Testis (tissue), 3 donors: ENCODE results near the gene ERC2. TPM values are rescaled to one million over a fixed set of nuclear protein-coding genes. Genes with fewer than 3 reads are reported as not detected.

ENCODE experiments used
- DNase-seq: peaks from one replicate; pipeline ENCODE4 v3.0.0-alpha.2; 2019
- H3K27ac ChIP-seq, 2 donors: fragments of 200-600 bp; sonication (generic); one replicate each; pipeline ENCODE4 v1.5.1; 2019
- H3K27me3 ChIP-seq: fragments of 200-600 bp; sonication (generic); one replicate; pipeline ENCODE4 v1.5.1; 2019
- H3K36me3 ChIP-seq: fragments of 200-600 bp; sonication (generic); one replicate; pipeline ENCODE4 v1.5.1; 2017; ENCODE audit warnings: low read depth; ENCODE audit errors: missing control alignments
- H3K4me1 ChIP-seq: fragments of 200-600 bp; sonication (generic); one replicate; pipeline ENCODE4 v1.5.1; 2019
- H3K4me3 ChIP-seq, 2 donors: fragments of 200-600 bp; sonication (generic); one replicate each; pipeline ENCODE4 v1.5.1; 2017 to 2019
- H3K9me3 ChIP-seq: fragments of 200-600 bp; sonication (generic); one replicate; pipeline ENCODE4 v1.5.1; 2017
- POLR2A ChIP-seq: fragments of 450-650 bp; IDR thresholded peaks from one replicate; pipeline ENCODE4 v1.6.1; 2017; ENCODE audit warnings: antibody characterized with exemption, mild to moderate bottlenecking, moderate library complexity
- WGBS, 2 donors: methylation state at CpG; one replicate each; pipeline ENCODE4 v1.1.5; 2018; 5-methylcytosine and 5-hydroxymethylcytosine counted together
- intact Hi-C: fragments of 100-400 bp; cut with DNase I; formaldehyde crosslinking; loops from one replicate; pipeline ENCODE4 v1.15.1; 2023; ENCODE audit warnings: low total_unique reads
- polyA plus RNA-seq: library from polyadenylated mRNA; stranded (reverse); fragments of 350-450 nt; fragmentation: Illumina TruSeq; extraction: RNeasy Lipid Tissue Mini Kit (QIAGEN cat#74804); gene quantifications from one replicate; pipeline ENCODE4 v1.2.3, GENCODE V29; 2014; ENCODE audit warnings: low read depth, low replicate concordance; ENCODE audit not compliant: insufficient read depth
- total RNA-seq, 2 donors: library from RNA; depleted of rRNA; stranded (reverse); fragments of >200 nt; gene quantifications; one replicate each; pipeline ENCODE4 v1.2.3, GENCODE V29; 2016
- TF ChIP-seq, protein P1 (sequence below), 3 experiments: fragments of 450-650 bp in 2 of 3; fragments of 200-600 bp in 1 of 3; sonication (generic) in 1 of 3; IDR thresholded peaks; one replicate each; pipeline ENCODE4 v1.5.1; 2016 to 2019; ENCODE audit warnings: antibody characterized with exemption in 3 of 3, mild to moderate bottlenecking in 2 of 3, moderate library complexity in 1 of 3

Gene ERC2
- total and polyA plus RNA-seq, 3 donors from 2014 or later = 1.9 to 6.1 (median 5.9) TPM

DNA sequence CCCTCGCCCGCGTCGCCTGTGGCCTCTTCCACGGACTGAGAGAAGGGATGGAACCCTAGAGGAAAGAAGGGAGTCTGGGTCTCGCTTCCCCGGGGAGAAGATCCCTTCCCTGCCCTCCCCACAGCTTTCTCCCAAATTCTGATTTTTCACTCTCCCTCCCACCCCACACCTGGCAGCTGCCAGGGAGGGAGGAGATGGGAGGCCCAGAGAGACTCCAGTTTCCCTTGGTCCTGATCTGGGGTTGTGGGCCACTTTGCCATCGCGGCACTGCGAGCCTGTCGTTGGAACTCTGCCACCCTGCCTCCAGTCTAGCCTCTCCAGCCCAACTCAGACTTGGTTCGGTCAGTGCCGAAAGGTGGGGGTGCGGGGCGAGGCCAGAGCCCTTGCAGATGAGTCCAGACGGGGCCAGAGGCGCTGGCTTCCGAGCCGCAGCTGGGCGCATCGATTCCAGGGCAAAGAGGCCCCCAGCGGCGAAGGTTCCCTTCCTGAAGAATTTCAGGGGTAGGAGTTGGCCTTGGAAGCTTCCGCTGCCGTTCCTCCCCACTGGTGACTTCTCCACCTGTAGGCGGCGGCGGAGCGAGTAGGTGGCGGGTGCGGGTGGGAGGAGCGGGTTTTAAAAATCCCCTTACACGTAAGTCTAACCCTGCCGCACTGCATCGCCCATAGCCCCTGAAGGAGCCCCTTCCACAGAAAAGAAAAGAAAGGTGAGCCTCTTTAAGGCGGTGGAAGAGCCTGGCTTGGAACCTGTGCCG, 986.3 kb downstream of the ERC2 start:
- peaks cover 18% of the 10 kb centered on the region for H3K4me1 ChIP-seq

GRCh38 chr3:55480911-55481743, 987.1 kb downstream of the ERC2 start:
- no peak overlapping the region for H3K27ac ChIP-seq
- no peaks in the 10 kb centered on the region for H3K27me3 ChIP-seq

More for the DNA sequence above, 986.3 kb downstream of the ERC2 start:
- WGBS, 2 donors = 3 to 8% methylated on average over 19 to 37 of the region's 37 CpGs
- no peak overlapping the region for H3K27ac ChIP-seq
- H3K4me3 ChIP-seq = peak overlapping the region; percentile 34 to 81
- DNase-seq = peak; percentile 27
- intact Hi-C loops = loop anchor here (10.0 kb wide), 1 partner anchor 563 kb away; no protein-coding TSS in a partner anchor
- H3K36me3 ChIP-seq = no peaks in the 10 kb centered on the region
- H3K27me3 ChIP-seq = no peaks in the 10 kb centered on the region
- H3K9me3 ChIP-seq = no peaks in the 10 kb centered on the region
- TF ChIP-seq POLR2A = no peak
- TF ChIP-seq, protein P1, sequence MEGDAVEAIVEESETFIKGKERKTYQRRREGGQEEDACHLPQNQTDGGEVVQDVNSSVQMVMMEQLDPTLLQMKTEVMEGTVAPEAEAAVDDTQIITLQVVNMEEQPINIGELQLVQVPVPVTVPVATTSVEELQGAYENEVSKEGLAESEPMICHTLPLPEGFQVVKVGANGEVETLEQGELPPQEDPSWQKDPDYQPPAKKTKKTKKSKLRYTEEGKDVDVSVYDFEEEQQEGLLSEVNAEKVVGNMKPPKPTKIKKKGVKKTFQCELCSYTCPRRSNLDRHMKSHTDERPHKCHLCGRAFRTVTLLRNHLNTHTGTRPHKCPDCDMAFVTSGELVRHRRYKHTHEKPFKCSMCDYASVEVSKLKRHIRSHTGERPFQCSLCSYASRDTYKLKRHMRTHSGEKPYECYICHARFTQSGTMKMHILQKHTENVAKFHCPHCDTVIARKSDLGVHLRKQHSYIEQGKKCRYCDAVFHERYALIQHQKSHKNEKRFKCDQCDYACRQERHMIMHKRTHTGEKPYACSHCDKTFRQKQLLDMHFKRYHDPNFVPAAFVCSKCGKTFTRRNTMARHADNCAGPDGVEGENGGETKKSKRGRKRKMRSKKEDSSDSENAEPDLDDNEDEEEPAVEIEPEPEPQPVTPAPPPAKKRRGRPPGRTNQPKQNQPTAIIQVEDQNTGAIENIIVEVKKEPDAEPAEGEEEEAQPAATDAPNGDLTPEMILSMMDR (IDR thresholded peaks at IDR 0.05) = no peak

DNA sequence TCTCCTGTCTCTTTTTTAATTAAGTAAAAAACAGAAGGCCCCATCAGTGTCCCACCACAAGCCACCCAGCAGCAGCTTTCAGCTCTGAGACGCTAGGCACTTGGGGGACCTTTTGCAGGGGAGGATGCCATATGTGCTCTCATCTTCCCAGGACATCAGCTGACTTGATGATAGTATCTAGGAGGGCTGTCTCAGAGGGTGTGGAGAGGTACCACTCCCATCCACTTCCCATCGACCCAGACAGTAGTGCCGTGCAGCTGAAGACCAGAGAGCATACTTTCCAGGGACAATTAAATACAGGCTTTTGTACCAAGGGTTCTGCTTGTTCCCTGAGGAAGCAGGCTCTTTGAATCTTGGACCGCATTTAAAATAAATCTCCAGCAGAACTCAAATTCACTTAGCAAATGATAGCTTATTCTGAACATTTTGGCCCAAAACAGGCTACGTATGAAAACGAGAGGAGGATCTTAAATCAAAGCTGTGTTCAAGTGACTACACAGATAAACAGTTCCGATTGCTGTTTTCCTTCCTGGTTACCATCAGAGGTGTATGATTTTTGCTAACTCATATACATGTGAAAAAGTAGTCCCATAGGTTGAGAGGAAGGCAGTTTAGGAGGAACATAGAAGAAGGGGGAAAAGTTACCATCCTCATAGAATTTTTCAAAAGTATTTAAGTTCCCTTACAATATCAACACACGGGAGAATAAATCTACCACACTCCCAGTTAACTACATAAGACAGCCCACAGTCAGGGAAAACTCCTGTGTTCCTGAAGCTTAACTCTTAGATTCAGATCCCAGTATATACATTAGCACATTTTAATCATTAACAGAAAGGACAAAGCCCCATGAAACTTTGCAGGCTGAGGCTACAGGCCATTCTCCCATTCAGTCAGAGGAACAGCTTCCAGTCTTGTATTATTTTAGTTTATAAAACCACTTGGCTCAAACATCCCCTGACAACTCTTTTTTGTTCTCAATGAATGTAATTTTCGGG, 990.7 kb downstream of the ERC2 start:
- Histone ChIP-seq H3K27me3 (no peaks in the 10 kb centered on the region), H3K27ac (no peak overlapping the region), H3K4me1 (peaks cover 12% of the 10 kb centered on the region), H3K4me3 (no peak overlapping the region), H3K9me3 (no peaks in the 10 kb centered on the region), H3K36me3 (no peaks in the 10 kb centered on the region)
- 58 to 66% methylated on average over 9 of the region's 9 CpGs for WGBS, 2 donors
- TF ChIP-seq POLR2A = no peak
- TF ChIP-seq, protein P1 (IDR thresholded peaks at IDR 0.05) = no peak
- intact Hi-C loops = no loop called here
- no peak for DNase-seq

More at GRCh38 chr3:55480911-55481743, 987.1 kb downstream of the ERC2 start:
- TF ChIP-seq POLR2A = no peak
- TF ChIP-seq, protein P1 (IDR thresholded peaks at IDR 0.05) = no peak
- DNase-seq = peak; percentile 29
- 5 to 7% methylated on average over 29 to 42 of the region's 42 CpGs for WGBS, 2 donors
- H3K36me3 ChIP-seq = no peaks in the 10 kb centered on the region
- intact Hi-C loops = loop anchor here (10.0 kb wide), 1 partner anchor 564 kb away; no protein-coding TSS in a partner anchor
- H3K4me1 ChIP-seq = peaks cover 18% of the 10 kb centered on the region
- no peaks in the 10 kb centered on the region for H3K9me3 ChIP-seq
- peak overlapping the region; percentile 34 to 81 for H3K4me3 ChIP-seq

GRCh38 chr3:55476515-55476914, 991.8 kb downstream of the ERC2 start:
- WGBS, 2 donors = 84 to 85% methylated on average over 3 of the region's 3 CpGs
- Histone ChIP-seq H3K9me3 (no peaks in the 10 kb centered on the region), H3K4me1 (peaks cover 2% of the 10 kb centered on the region), H3K4me3 (no peak overlapping the region), H3K27ac (no peak overlapping the region), H3K27me3 (no peaks in the 10 kb centered on the region), H3K36me3 (no peaks in the 10 kb centered on the region)
- no peak for TF ChIP-seq POLR2A
- TF ChIP-seq, protein P1 (IDR thresholded peaks at IDR 0.05) = no peak
- no peak for DNase-seq
- intact Hi-C loops = no loop called here
